GM23338 (cell line): Measurements from ENCODE around the gene SH3RF3. TPM values are rescaled to one million over a fixed set of nuclear protein-coding genes. Genes with fewer than 3 reads are reported as not detected.

Experiments
- ATAC-seq: fragments of 200-7000 bp; cut with Tn5 transposase; 3 replicates; pipeline ENCODE4 v1.9.1; 2020
- DNase-seq: peaks from one replicate; pipeline ENCODE4 v3.0.0-alpha.2; 2015; ENCODE audit warnings: low spot score
- H2AFZ ChIP-seq: fragments of 200-600 bp; sonication (generic); 2 replicates; pipeline ENCODE4 v1.8.0; 2016; ENCODE audit warnings: antibody characterized with exemption, mild to moderate bottlenecking, moderate library complexity
- H3F3A ChIP-seq: fragments of 200-600 bp; sonication (generic); replicated peaks from 2 replicates; pipeline ENCODE4 v1.8.0; 2017; ENCODE audit warnings: antibody characterized with exemption, mixed run types, low read depth
- H3K27ac ChIP-seq: fragments of 200-600 bp; sonication (generic); 2 replicates; pipeline ENCODE4 v1.6.1; 2016; ENCODE audit warnings: low read depth
- H3K27me3 ChIP-seq: fragments of 200-600 bp; sonication (generic); 2 replicates; pipeline ENCODE4 v1.8.0; 2016; ENCODE audit warnings: mild to moderate bottlenecking, mixed run types, moderate library complexity; ENCODE audit not compliant: insufficient read depth
- H3K36me3 ChIP-seq: fragments of 200-600 bp; sonication (generic); 2 replicates; pipeline ENCODE4 v1.8.0; 2016; ENCODE audit warnings: mild to moderate bottlenecking; ENCODE audit not compliant: insufficient read depth
- H3K4me1 ChIP-seq: fragments of 200-600 bp; sonication (generic); 2 replicates; pipeline ENCODE4 v1.8.0; 2016; ENCODE audit warnings: mild to moderate bottlenecking, moderate library complexity; ENCODE audit not compliant: insufficient read depth
- H3K4me2 ChIP-seq: fragments of 200-600 bp; sonication (generic); 2 replicates; pipeline ENCODE4 v1.7.1; 2017; ENCODE audit warnings: mixed run types
- H3K4me3 ChIP-seq: fragments of 200-600 bp; sonication (generic); 2 replicates; pipeline ENCODE4 v1.6.1; 2016; ENCODE audit warnings: mixed run types
- H3K79me2 ChIP-seq: fragments of 200-600 bp; sonication (generic); replicated peaks from 2 replicates; pipeline ENCODE4 v1.8.0; 2017; ENCODE audit warnings: mild to moderate bottlenecking; ENCODE audit not compliant: insufficient read depth
- H3K9me2 ChIP-seq: fragments of 200-600 bp; sonication (generic); 2 replicates; pipeline ENCODE4 v1.8.0; 2017; ENCODE audit not compliant: insufficient read depth
- H4K20me1 ChIP-seq: fragments of 200-600 bp; sonication (generic); replicated peaks from 2 replicates; pipeline ENCODE4 v1.8.0; 2017; ENCODE audit warnings: mild to moderate bottlenecking; ENCODE audit not compliant: insufficient read depth
- H3K27ac Mint-ChIP-seq: 2 replicates; pipeline ENCODE4 v1.8.0; 2020; ENCODE audit warnings: inconsistent platforms, mild to moderate bottlenecking, moderate library complexity, mixed read lengths
- H3K27me3 Mint-ChIP-seq: 3 replicates; pipeline ENCODE4 v1.8.0; 2022; ENCODE audit warnings: low read depth, mild to moderate bottlenecking, moderate library complexity, mixed read lengths, inconsistent platforms; ENCODE audit not compliant: insufficient read depth, poor library complexity
- H3K36me3 Mint-ChIP-seq: 3 replicates; pipeline ENCODE4 v1.8.0; 2021; ENCODE audit warnings: low read depth, mild to moderate bottlenecking, inconsistent platforms, moderate library complexity, mixed read lengths
- H3K4me1 Mint-ChIP-seq: 3 replicates; pipeline ENCODE4 v1.8.0; 2020; ENCODE audit warnings: mild to moderate bottlenecking, inconsistent platforms, mixed read lengths
- H3K4me3 Mint-ChIP-seq: 3 replicates; pipeline ENCODE4 v1.8.0; 2021; ENCODE audit warnings: moderate library complexity, mild to moderate bottlenecking, inconsistent platforms, mixed read lengths
- H3K9me3 Mint-ChIP-seq: 3 replicates; pipeline ENCODE4 v1.8.0; 2020; ENCODE audit warnings: moderate library complexity, mild to moderate bottlenecking, inconsistent platforms, mixed read lengths
- CREB1 ChIP-seq: fragments of 250-450 bp; sonication (Bioruptor Pico); IDR thresholded peaks from 2 replicates; pipeline ENCODE4 v1.5.0; 2020; ENCODE audit warnings: low read depth, mild to moderate bottlenecking, moderate library complexity
- ETS1 ChIP-seq: IDR thresholded peaks from 2 replicates; pipeline ENCODE4 v1.6.1; 2016; ENCODE audit warnings: antibody characterized with exemption
- EZH2 ChIP-seq: fragments of 200-600 bp; sonication (generic); IDR thresholded peaks from one replicate; pipeline ENCODE4 v1.8.0; 2017; ENCODE audit warnings: antibody characterized with exemption, mild to moderate bottlenecking, low read depth; ENCODE audit not compliant: unreplicated experiment
- EZH2phosphoT487 ChIP-seq: fragments of 200-600 bp; sonication (generic); IDR thresholded peaks from one replicate; pipeline ENCODE4 v1.8.1; 2018; ENCODE audit warnings: antibody characterized with exemption; ENCODE audit not compliant: unreplicated experiment
- JUNB ChIP-seq: IDR thresholded peaks from one replicate; pipeline ENCODE4 v1.6.1; 2016; ENCODE audit warnings: antibody characterized with exemption; ENCODE audit not compliant: unreplicated experiment
- NANOG ChIP-seq: IDR thresholded peaks from 2 replicates; pipeline ENCODE4 v1.6.1; 2016; ENCODE audit warnings: antibody characterized with exemption, borderline replicate concordance
- POLR2AphosphoS5 ChIP-seq: IDR thresholded peaks from 2 replicates; pipeline ENCODE4 v1.6.1; 2016; ENCODE audit warnings: antibody characterized with exemption, low read depth
- REST ChIP-seq: IDR thresholded peaks from one replicate; pipeline ENCODE4 v1.6.1; 2018; ENCODE audit warnings: antibody characterized with exemption; ENCODE audit not compliant: unreplicated experiment
- STAT1 ChIP-seq: IDR thresholded peaks from one replicate; pipeline ENCODE4 v1.6.1; 2016; ENCODE audit warnings: antibody characterized with exemption; ENCODE audit not compliant: unreplicated experiment
- ZNF114 ChIP-seq: fragments of 250-450 bp; sonication (Bioruptor Pico); IDR thresholded peaks from 2 replicates; pipeline ENCODE4 v1.5.0; 2020; ENCODE audit warnings: mild to moderate bottlenecking, moderate library complexity
- ZNF331 ChIP-seq: fragments of 250-450 bp; sonication (Bioruptor Pico); IDR thresholded peaks from 2 replicates; pipeline ENCODE4 v1.5.0; 2020; ENCODE audit warnings: low read depth, mild to moderate bottlenecking, moderate library complexity
- ZNF462 ChIP-seq: fragments of 250-450 bp; sonication (Bioruptor Pico); IDR thresholded peaks from 2 replicates; pipeline ENCODE4 v1.5.0; 2020; ENCODE audit warnings: mild to moderate bottlenecking, moderate library complexity
- polyA plus RNA-seq: library from polyadenylated mRNA; unstranded; fragments of >200 nt; fragmentation: Nextera tagmentation; extraction: Ambion mirVana; gene quantifications from 2 replicates; pipeline ENCODE4 v1.2.1, GENCODE V29; 2016
- total RNA-seq: library from RNA; depleted of rRNA; stranded (reverse); fragments of >200 nt; shearing (Covaris generic); gene quantifications from 2 replicates; pipeline ENCODE4 v1.2.3, GENCODE V29; 2014

Gene SH3RF3
- total and polyA plus RNA-seq, 2 experiments from 2014 or later = 0.11 to 0.63 TPM

- no peaks in the 10 kb centered on the region for H3K36me3 ChIP-seq
- H2AFZ ChIP-seq = no peak overlapping the region
- no peaks in the 10 kb centered on the region for H3K9me3 Mint-ChIP-seq
- no peaks in the 10 kb centered on the region for H3K36me3 Mint-ChIP-seq
- no peaks in the 10 kb centered on the region for H3K4me1 ChIP-seq
- no peak overlapping the region for H3K4me3 ChIP-seq
- DNase-seq = no peak
- H3K4me1 Mint-ChIP-seq = no peaks in the 10 kb centered on the region
- H3K9me2 ChIP-seq = no peaks in the 10 kb centered on the region
- no peak overlapping the region for H3K27ac ChIP-seq
- no peaks in the 10 kb centered on the region for H3K27me3 ChIP-seq
- H3K79me2 ChIP-seq = no peaks in the 10 kb centered on the region
- H3K4me2 ChIP-seq = no peak overlapping the region
- H3K27me3 Mint-ChIP-seq = no peaks in the 10 kb centered on the region
- H3K27ac Mint-ChIP-seq = no peak overlapping the region
- H4K20me1 ChIP-seq = no peaks in the 10 kb centered on the region
- no peak for ATAC-seq
- no peak for TF ChIP-seq ZNF331 (CRISPR knock-in tag)
- TF ChIP-seq ZNF462 (CRISPR knock-in tag) = no peak
- no peak for TF ChIP-seq NANOG
- no peak for TF ChIP-seq EZH2
- no peak for TF ChIP-seq ETS1
- TF ChIP-seq POLR2AphosphoS5 = no peak
- TF ChIP-seq JUNB = no peak
- no peak for TF ChIP-seq STAT1
- no peak for TF ChIP-seq ZNF114 (CRISPR knock-in tag)
- TF ChIP-seq REST = no peak
- TF ChIP-seq CREB1 (CRISPR knock-in tag) = no peak
- no peak for TF ChIP-seq EZH2phosphoT487
- no peaks in the 10 kb centered on the region for H3F3A ChIP-seq
- H3K4me3 Mint-ChIP-seq = no peak overlapping the region
These were observed 235.2 kb downstream of the SH3RF3 start for GRCh38 chr2:109364217-109364616.
